ES-I3 (cell line): Measurements from ENCODE around the gene OR2K2.
"Not testable (repeated sequence)": the region's sequence is repeated elsewhere in the genome, so short reads cannot be mapped to it uniquely, and the experiment has no call there.

Experiments
- H3K36me3 ChIP-seq: 2 replicates; pipeline ENCODE4 v1.6.1; 2013; ENCODE audit warnings: mild to moderate bottlenecking, low read length, control low read depth, moderate library complexity; ENCODE audit not compliant: insufficient read depth
- H3K4me1 ChIP-seq: 2 replicates; pipeline ENCODE4 v1.6.1; 2013; ENCODE audit warnings: mild to moderate bottlenecking, control low read depth, low read length; ENCODE audit not compliant: insufficient read depth
- H3K9ac ChIP-seq: 2 replicates; pipeline ENCODE4 v1.6.1; 2013; ENCODE audit warnings: low read depth, mild to moderate bottlenecking, low read length, moderate library complexity
- H3K9me3 ChIP-seq: 2 replicates; pipeline ENCODE4 v1.6.1; 2013; ENCODE audit warnings: mild to moderate bottlenecking, low read length, moderate library complexity; ENCODE audit not compliant: control insufficient read depth, insufficient read depth

Gene OR2K2

DNA sequence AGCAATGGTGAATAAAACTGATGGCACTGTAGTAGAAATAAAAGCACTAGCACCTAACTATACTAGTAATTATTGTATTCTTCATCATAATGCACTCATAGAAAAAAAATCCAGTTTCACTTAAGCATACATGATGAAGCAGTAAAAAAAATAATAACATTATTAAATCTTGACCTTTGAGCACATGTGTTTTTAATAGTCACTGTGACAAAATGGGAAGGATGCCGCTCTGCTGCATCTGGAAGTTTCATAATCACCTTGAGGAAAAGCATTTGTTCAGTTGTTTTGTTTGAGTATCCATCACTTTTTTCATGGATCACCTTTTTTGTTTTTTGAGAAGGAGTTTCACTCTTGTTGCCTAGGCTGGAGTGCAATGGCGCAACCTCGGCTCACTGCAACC, 13.2 kb downstream of the OR2K2 start:
- H3K9me3 ChIP-seq, result no peaks in the 10 kb centered on the region; the same call in 1 of the 2 replicates
- no peaks in the 10 kb centered on the region for H3K4me1 ChIP-seq
- H3K9ac ChIP-seq, result no peak overlapping the region
- H3K36me3 ChIP-seq, result no peaks in the 10 kb centered on the region

DNA sequence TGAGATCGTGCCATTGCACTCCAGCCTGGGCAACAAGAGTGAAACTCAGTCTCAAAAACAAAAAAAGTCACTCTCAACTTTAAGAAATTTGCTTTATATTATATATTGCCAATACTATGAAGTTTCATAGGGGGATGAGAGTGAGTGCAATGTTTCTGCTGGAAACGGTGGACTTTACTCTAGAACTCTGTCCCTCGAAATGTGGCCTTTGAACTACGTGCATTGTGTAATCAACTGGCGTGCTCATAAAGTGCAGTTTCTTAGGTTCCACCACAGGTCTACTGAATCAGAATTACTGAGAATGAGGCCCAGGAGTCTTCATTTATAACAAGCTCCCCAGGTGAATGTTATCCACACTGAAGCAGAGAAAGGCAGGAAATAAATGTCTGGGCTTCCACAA, 24.1 kb downstream of the OR2K2 start:
- Histone ChIP-seq H3K4me1 (no peaks in the 10 kb centered on the region), H3K9ac (no peak overlapping the region), H3K36me3 (no peaks in the 10 kb centered on the region), H3K9me3 (no peaks in the 10 kb centered on the region)

- not testable (repeated sequence) for H3K36me3 ChIP-seq, H3K4me1 ChIP-seq, H3K9ac ChIP-seq, H3K9me3 ChIP-seq
Observed at GRCh38 chr9:111304000-111304399, 26.0 kb downstream of the OR2K2 start.

- Histone ChIP-seq H3K36me3 (no peaks in the 10 kb centered on the region), H3K9ac (no peak overlapping the region), H3K4me1 (0 out of 2 replicates have a peak, but pooled peaks cover 6% of the 10 kb centered on the region)
Observed at GRCh38 chr9:111301195-111301594, 28.8 kb downstream of the OR2K2 start.

GRCh38 chr9:111300140-111300735, 29.8 kb downstream of the OR2K2 start:
- 0 out of 2 replicates have a peak, but pooled peaks cover 6% of the 10 kb centered on the region for H3K4me1 ChIP-seq
- no peak overlapping the region for H3K9ac ChIP-seq
- no peaks in the 10 kb centered on the region for H3K9me3 ChIP-seq
- H3K36me3 ChIP-seq, result no peaks in the 10 kb centered on the region

More at GRCh38 chr9:111301195-111301594, 28.8 kb downstream of the OR2K2 start:
- H3K9me3 ChIP-seq, result no peaks in the 10 kb centered on the region

- H3K9ac ChIP-seq, H3K4me1 ChIP-seq, H3K36me3 ChIP-seq, H3K9me3 ChIP-seq: not testable (repeated sequence)
Observed at GRCh38 chr9:111299599-111299966, 30.4 kb downstream of the OR2K2 start.

GRCh38 chr9:111298731-111299598, 31.1 kb downstream of the OR2K2 start:
- Histone ChIP-seq H3K36me3 (no peaks in the 10 kb centered on the region), H3K4me1 (0 out of 2 replicates have a peak, but pooled peaks cover 6% of the 10 kb centered on the region), H3K9ac (no peak overlapping the region), H3K9me3 (no peaks in the 10 kb centered on the region)

- 0 out of 2 replicates have a peak, but pooled peaks cover 6% of the 10 kb centered on the region for H3K4me1 ChIP-seq
- no peaks in the 10 kb centered on the region for H3K9me3 ChIP-seq
- H3K36me3 ChIP-seq, result no peaks in the 10 kb centered on the region
- H3K9ac ChIP-seq, result no peak overlapping the region
Observed at GRCh38 chr9:111298111-111298510, 31.9 kb downstream of the OR2K2 start.

- Histone ChIP-seq H3K9me3 (no peaks in the 10 kb centered on the region), H3K36me3 (no peaks in the 10 kb centered on the region), H3K4me1 (0 out of 2 replicates have a peak, but pooled peaks cover 6% of the 10 kb centered on the region), H3K9ac (no peak overlapping the region)
Observed at GRCh38 chr9:111297066-111297824, 32.8 kb downstream of the OR2K2 start.

GRCh38 chr9:111294691-111295451, 35.2 kb downstream of the OR2K2 start:
- H3K9me3 ChIP-seq, result no peaks in the 10 kb centered on the region
- H3K36me3 ChIP-seq, result no peaks in the 10 kb centered on the region
- no peak overlapping the region for H3K9ac ChIP-seq
- H3K4me1 ChIP-seq, result 0 out of 2 replicates have a peak, but pooled peaks cover 6% of the 10 kb centered on the region

DNA sequence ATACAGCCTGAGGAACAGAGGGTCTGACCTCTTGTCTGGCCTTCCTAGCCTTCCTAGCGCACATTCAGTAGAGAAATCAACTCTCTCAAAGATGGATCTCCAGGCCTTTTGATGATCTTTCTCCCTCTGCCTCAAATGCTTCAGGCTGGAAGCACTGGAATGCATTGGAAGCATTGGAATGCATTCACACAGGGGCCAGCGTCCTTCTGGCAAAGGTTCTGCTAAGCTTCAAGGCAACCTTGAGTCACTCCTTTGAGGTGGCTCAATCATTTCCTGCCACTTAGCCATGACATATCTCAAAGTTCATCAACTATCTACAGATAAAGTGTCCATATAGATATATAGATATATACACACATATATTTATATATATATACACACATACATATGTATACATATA, 42.9 kb downstream of the OR2K2 start:
- Histone ChIP-seq H3K9me3 (no peaks in the 10 kb centered on the region), H3K4me1 (0 out of 2 replicates have a peak, but pooled peaks cover 3% of the 10 kb centered on the region), H3K9ac (no peak overlapping the region), H3K36me3 (no peaks in the 10 kb centered on the region)

DNA sequence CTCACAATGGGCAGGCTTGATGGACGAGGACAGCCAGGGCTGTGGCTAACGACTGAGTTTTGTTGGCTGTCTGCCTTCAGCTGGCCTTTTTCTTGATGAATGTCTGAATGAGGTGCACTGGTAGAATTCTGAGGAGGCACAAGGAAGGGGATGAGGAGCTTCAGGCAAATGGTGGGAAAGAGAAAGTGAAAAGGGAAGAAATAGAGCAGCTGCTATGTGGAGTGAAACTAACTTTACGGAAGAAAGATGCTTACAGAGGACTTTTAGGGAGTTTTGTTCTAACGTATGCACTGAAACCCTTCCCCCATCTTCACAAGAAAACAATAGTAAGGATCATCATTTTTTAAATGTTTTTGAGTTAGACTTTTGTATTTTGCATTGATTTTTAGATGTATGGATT, 45.3 kb downstream of the OR2K2 start:
- Histone ChIP-seq H3K9me3 (no peaks in the 10 kb centered on the region), H3K9ac (no peak overlapping the region), H3K4me1 (0 out of 2 replicates have a peak, but pooled peaks cover 3% of the 10 kb centered on the region), H3K36me3 (no peaks in the 10 kb centered on the region)

- no peaks in the 10 kb centered on the region for H3K36me3 ChIP-seq
Observed at GRCh38 chr9:111282845-111283244, 47.2 kb downstream of the OR2K2 start.

DNA sequence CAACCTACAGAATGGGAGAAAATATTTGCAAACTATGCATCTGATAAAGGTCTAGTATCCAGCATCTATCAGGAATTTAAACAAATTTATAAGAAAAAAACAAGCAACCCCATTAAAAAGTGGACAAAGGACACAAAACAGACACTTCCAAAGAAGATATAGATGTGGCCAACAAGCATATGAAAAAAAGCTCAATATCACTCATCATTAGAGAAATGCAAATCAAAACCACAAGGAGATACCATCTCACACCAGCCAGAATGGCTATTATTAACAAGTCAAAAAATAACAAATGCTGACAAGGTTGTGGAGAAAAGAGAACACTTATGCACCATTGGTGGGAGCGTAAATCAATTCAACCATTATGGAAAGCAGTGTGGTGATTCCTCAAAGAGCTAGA, 49.2 kb downstream of the OR2K2 start:
- not testable (repeated sequence) for H3K36me3 ChIP-seq, H3K9ac ChIP-seq, H3K9me3 ChIP-seq, H3K4me1 ChIP-seq

More at GRCh38 chr9:111282845-111283244, 47.2 kb downstream of the OR2K2 start:
- 0 out of 2 replicates have a peak, but pooled peaks cover 3% of the 10 kb centered on the region for H3K4me1 ChIP-seq
- H3K9ac ChIP-seq, result no peak overlapping the region
- no peaks in the 10 kb centered on the region for H3K9me3 ChIP-seq
